HG03432 (cell line): ENCODE data around the gene RRP1B.
"Not testable (repeated sequence)": the region's sequence is repeated elsewhere in the genome, so short reads cannot be mapped to it uniquely, and the experiment has no call there.

ENCODE experiments used
- ATAC-seq: cut with Tn5 transposase; IDR thresholded peaks from one replicate; pipeline ENCODE4 v1.9.1; 2021; ENCODE audit warnings: mild to moderate bottlenecking, moderate library complexity; ENCODE audit not compliant: unreplicated experiment

RRP1B gene

GRCh38 chr21:43697758-43698643 is 38.6 kb downstream of the RRP1B start:
- ATAC-seq: no peak

GRCh38 chr21:43699492-43699777 is 40.1 kb downstream of the RRP1B start:
- not testable (repeated sequence) for ATAC-seq

- no peak for ATAC-seq
Observed at GRCh38 chr21:43699933-43700599, 40.7 kb downstream of the RRP1B start.

GRCh38 chr21:43701936-43702784 is 42.8 kb downstream of the RRP1B start:
- no peak for ATAC-seq

- no peak for ATAC-seq
Observed at GRCh38 chr21:43702785-43703034, 43.4 kb downstream of the RRP1B start.

GRCh38 chr21:43703035-43703880 is 43.9 kb downstream of the RRP1B start:
- ATAC-seq: no peak

GRCh38 chr21:43707462-43707861 is 48.1 kb downstream of the RRP1B start:
- ATAC-seq: no peak

- ATAC-seq: no peak
Observed at GRCh38 chr21:43708745-43709381, 49.5 kb downstream of the RRP1B start.

GRCh38 chr21:43712268-43712942 is 53.0 kb downstream of the RRP1B start:
- no peak for ATAC-seq

- ATAC-seq: not testable (repeated sequence)
Observed at GRCh38 chr21:43713123-43713522, 53.8 kb downstream of the RRP1B start.

GRCh38 chr21:43716376-43717165 is 57.2 kb downstream of the RRP1B start:
- ATAC-seq: peak; percentile 24

- ATAC-seq: peak; percentile 3
Observed at GRCh38 chr21:43717166-43717853, 58.0 kb downstream of the RRP1B start.

- ATAC-seq: no peak
Observed at GRCh38 chr21:43717967-43718871, 58.9 kb downstream of the RRP1B start.

- ATAC-seq: peak; percentile 70
Observed at GRCh38 chr21:43718872-43719747, 59.8 kb downstream of the RRP1B start, which contains the start of gene PDXK. PDXK (plus strand) TSS chr21:43719129; CDS start chr21:43719295, 166 bp downstream.

GRCh38 chr21:43719748-43720538 is 60.6 kb downstream of the RRP1B start:
- no peak for ATAC-seq
